NCI-H446 treated with DMSO at 0.1 percent for 48 hours (cell line): ENCODE measurements around the gene KRTAP27-1.

Experiments used
- DNase-seq: peaks from one replicate; lab custom pipeline; 2025; lab: John Stamatoyannopoulos, UW

Gene KRTAP27-1

GRCh38 chr21:30337276-30337744 is at the start of gene KRTAP27-1:
TSS of gene KRTAP27-1 (minus strand) at chr21:30337694. CDS start at chr21:30337668, 26 bp downstream.
- DNase-seq = peak; percentile 99

DNA sequence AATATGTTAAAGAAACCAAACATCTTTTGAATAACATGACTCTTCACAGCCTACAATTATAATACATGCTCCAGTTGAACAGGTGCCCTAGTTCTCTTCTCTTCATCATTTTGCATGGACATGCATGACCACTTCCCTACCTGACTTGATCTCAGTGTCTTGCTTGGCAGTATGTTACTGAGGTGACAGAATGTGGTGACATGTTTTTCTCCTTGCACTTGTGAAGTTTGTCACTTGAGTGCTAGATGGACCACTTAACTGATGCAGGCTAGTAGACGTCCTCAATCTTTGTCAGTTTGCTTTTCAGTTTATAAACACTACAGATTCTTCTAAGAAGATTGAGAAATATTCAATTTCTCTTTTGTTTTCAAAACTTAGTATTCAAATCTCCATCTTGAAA is 44.7 kb upstream of the KRTAP27-1 start:
- DNase-seq = no peak

DNA sequence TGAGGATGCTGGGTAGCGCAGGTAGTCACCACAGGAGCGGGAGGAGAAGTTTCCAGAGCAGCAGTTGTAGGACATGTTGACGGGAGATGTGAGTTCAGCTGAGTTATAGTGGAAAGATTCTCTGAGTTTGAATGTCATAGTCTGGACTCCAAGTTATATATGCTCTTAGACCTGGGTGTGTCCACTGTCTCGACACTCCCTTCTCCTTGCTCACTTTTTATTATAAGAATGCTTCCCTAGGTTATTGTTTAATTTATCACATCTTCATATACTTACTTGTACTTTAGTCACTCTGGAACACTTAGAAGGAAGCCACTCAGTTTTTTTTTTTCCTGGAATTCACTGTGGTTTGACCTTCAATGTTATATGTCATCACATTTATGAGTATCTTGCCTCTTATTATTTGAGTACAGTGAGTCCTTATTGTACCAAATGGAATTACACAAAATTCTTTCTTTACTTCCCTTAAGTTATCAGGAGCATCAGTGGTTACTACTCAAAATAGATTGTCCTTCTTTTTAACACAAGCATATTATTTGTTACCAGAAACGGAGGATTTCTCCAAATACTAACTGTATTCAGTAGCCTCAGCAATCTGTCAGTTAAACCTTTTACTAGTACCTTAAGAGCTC is 34.8 kb upstream of the KRTAP27-1 start, which contains the start of gene KRTAP13-2:
Gene KRTAP13-2, minus strand, starts transcription at position 133 of the 632 bp plus-strand sequence. Its CDS starts 58 bp downstream, at position 75.
- no peak for DNase-seq

DNA sequence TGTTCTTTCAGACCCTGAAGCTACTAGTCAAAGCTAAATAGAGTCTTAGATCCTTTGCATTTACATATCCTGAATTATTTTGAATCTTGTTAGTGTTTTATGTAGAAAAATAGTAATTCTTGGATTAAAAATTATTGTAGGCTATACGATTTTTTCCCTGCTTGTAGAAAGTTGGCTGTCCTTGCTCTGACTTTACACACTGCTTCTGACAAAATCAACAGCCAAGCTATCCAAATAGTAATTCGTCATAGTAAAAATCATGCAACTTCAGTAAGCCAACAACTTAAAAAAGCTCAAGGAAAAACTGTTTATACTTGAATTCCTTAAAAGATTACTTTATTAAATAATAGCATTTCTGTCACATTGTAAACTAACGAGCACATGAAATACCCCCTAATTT is 18.4 kb upstream of the KRTAP27-1 start:
- no peak for DNase-seq

DNA sequence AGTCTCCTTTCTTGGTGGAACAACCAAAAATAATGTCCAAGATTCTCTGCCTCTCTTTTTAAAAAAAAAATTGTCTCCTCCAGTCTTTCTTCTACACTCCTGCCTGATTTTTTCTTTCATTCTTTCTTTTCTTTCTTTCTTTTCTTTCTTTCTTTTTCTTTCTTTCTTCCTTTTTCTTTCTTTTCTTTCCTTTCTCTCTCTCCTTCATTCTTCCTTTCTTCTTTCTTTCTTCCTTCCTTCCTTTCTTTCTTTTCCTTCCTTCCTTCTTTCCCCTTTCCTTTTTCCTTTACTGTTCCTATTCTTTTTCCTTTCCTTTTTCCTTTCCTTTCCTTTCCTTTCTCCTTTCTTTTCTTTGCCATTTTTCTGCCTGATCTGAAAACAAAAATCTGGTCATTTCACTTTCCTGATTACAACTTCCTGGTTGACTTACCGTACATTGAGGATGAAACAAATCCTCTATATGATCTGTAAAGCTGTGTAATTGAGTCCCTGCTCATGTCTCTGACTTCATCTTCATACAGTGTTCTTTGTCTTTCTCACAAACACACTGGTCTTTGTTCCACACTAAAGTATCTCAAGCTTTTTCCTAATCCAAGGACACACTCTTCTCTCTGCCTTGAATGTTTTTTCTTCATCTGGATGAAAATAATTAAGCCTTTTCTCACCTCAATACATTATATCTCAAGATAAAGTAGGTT is 17.0 kb upstream of the KRTAP27-1 start:
- no peak for DNase-seq

DNA sequence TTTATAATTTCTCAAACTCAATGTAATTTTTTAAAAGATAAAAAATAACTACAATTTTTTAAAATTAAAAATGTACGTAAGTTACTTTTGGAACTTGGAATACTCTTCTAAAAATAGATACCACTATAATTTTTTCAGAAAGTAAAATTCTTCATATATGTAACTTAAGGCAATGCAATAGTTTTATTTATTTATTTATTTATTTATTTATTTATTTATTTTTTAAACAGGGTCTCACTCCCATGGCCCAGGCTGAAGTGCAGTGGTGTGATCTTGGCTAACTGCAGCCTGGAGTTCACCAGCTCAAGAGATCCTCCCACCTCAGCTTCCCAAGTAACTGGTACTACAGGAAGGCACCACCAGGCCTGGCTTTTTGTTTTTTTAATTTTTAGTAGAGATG is 14.0 kb upstream of the KRTAP27-1 start:
- no peak for DNase-seq

- DNase-seq = peak; percentile 61
Observed at GRCh38 chr21:30349572-30349971, 12.1 kb upstream of the KRTAP27-1 start.

DNA sequence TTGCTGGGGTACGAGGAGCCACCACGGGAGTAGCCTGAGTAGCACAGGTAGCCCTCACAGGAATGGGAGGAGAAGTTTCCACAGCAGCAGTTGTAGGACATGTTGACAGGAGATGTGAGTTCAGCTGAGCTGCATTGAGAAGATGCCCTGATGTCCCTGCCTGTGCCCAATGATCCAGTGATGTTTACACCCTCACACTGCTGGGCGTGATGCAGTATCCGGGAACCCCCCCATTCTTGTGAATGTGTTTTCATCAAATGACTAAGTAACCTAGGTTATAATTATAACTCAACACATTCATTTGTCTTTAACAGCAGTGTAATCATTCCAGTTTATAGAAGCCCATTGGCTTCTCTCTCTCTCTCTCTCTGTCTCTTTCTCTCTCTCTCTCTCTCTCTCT is 11.0 kb upstream of the KRTAP27-1 start, which contains the start of gene KRTAP23-1:
Gene KRTAP23-1, minus strand, starts transcription at position 101 of the 400 bp plus-strand sequence. Its CDS starts 0 bp downstream, at position 101.
- DNase-seq = no peak

DNA sequence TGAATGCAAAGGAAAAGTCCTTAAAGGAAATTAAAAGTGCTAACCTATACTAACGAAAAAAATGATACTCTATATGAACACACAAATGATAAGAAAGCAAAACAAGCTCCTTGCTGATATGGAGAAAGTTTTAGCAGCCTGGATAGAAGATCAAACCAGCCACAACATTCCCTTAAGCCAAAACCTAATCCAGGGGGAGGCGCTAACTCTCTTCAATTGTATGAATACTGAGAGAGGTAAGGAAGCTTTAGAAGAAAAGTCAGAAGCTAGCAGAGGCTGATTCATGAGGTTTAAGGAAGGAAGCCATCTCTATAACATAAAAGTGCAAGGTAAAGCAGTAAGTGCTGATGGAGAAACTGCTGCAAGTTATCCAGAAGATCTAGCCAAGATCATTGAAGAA is 7.5 kb upstream of the KRTAP27-1 start:
- DNase-seq = no peak

DNA sequence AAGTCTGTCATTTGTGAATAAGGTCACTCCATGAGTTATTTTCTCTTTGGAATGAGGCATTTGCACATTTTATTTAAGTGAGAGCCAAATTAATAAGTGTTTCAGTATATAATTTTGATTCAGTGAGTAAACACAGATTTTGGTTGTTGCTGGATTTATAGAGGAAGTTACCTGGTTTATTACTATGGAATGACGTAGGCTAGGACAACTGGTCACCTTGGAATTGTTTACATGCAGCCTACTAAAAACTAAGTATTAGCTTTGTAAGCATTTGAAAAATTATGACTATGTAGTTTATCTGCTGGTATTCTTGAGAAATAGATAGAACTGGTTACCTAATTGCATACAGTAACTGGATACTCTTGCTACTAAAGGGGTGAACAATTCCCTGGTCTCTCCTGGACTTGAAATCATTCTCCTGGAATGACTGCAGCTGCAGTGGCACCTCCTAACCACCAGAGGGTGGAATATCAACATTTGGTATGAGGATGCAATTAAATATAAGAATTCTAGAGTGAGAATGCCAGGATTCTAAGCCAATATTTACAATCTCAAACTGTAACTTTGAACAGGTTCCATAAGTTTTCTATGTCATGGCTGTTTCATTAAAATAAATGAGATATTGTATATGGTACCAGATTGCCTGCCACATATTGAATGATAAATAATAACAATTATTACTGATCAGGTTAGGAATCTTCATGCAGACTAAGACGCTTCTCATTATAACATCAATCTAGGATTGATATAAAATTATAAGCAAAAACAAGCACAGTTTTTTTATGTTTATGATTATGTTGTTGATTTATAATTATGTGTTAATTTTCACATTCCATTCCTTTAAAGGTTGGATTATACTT is 3.5 kb upstream of the KRTAP27-1 start:
- DNase-seq = peak; percentile 66

GRCh38 chr21:30338717-30339116 is 1.2 kb upstream of the KRTAP27-1 start:
- no peak for DNase-seq

DNA sequence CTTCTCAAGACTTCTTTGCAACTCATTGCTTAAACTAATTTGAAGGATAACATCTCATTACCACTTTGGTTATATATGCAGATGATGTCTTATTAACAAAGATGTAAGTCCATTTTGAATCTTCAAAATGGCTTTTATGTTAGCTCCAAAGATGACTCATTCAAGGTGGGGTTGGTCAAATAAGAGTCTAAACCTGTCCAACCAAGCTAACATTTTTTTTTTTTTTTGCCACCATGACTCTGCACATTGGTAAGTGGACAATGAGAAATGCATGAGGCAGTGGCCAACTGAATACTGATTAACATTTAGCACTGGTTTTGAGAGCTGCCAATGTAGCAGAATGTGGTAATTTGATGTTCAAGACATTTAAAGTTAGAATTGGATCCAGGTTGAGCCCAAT is 278 bp upstream of the KRTAP27-1 start:
- no peak for DNase-seq

GRCh38 chr21:30336596-30336995 is 898 bp downstream of the KRTAP27-1 start:
- peak; percentile 11 for DNase-seq

GRCh38 chr21:30333736-30334135 is 3.8 kb downstream of the KRTAP27-1 start:
- DNase-seq = no peak

- DNase-seq = no peak
Observed at GRCh38 chr21:30332681-30333080, 4.8 kb downstream of the KRTAP27-1 start.

GRCh38 chr21:30329203-30329875 is 8.2 kb downstream of the KRTAP27-1 start:
- no peak for DNase-seq

DNA sequence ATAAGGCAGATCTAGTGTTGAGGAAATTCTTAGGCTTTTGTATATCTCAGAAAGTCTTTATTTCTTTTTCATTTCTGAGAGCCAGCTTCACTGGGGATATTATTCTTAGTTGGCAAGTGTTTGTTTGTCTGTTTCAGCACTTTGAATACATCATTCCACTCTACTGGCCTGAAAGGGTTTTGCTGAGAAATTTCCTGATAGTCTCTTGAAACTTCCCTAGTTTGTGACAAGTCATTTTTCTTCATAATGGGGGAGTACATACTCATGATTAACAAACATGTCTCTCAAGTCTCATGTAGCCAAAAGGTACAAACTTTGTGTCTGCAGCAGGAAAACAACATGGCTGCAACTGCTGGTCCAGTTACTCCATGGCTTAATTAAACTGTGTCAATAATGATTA is 11.1 kb downstream of the KRTAP27-1 start:
- DNase-seq = no peak

DNA sequence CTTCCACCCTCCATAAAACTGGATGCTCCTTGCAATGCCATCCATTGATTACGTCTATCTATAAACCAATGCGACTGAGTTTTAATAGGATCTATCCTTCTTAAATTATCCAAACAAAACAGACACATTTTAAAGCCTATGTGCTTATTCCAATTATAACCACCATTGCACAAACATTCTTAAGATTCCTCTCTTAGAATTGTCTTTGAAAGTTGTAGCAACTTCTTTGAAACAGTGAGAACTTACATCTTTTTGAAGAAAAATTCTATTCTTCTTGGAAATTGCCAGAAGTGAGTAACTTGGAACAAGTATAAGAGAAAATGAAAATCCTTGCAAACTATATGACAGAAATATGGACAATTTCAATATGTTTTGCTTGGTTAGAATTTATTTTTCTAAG is 17.3 kb downstream of the KRTAP27-1 start, which contains the start of gene KRTAP26-1:
Gene KRTAP26-1, minus strand, starts transcription at position 101 of the 400 bp plus-strand sequence. CDS start 280 bp downstream, outside the sequence.
- DNase-seq = no peak

DNA sequence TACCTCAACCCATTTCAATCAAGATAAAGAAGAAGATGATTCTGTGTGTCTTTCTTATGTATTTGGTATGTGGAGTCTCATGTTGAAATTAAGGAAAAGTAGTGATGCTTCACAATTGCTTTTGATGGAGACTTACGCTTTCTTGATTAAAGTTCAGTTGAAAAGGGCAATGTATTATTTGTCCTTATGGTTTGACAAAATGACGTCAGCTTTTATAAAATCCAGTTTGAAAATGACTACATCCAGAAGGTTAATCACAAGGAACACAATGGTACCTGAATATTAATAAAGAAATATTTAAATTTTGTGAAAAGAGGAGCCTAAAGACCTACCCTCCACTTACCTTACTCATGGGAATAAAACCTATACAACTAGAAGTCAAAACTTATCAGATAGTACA is 21.8 kb downstream of the KRTAP27-1 start:
- no peak for DNase-seq

DNA sequence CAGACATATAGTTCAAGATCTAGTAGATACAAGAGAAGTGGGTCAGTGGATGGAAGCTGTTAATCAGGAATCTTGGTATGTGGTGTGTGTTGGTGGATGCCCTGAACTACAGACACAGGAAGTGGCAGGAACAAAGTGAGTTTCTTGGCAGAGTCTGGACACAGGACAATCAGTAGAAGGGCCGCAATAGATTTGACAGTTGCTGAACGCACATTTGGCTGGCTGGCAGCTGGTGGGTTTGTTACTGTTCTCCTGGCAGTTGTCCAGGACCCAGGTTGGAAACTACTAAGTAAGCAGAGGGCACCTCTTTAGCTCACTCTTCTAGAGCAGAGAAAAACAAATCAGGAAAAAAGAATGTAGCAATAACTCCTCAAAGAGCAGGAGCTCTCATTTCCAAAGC is 30.6 kb downstream of the KRTAP27-1 start:
- DNase-seq = peak; percentile 73

- DNase-seq = no peak
Observed at GRCh38 chr21:30305136-30305535, 32.4 kb downstream of the KRTAP27-1 start.

DNA sequence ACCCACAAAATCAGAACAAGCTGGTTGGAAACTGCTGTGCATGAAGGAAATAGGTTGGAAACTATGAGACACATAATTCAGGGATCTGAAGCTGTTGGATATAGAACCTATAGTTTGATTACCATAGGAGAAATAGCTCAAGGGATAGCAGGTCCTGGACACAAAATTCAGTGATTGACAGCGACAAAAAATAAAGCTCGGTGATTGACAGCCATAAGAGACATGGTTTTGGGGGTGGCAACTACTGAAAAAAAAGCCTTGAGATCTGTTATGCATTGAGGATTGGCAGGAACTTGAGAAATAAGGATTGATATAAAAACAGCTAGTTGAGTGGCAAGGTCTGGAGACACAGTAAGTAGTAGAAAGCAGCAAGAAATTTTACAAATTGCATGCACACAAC is 48.3 kb downstream of the KRTAP27-1 start, which contains the start of gene KRTAP25-1:
Gene KRTAP25-1, minus strand, starts transcription at position 300 of the 400 bp plus-strand sequence. Its CDS starts 24 bp downstream, at position 276.
- DNase-seq = no peak
